Measurements from ENCODE around the gene VIL1. TPM values are rescaled to one million over a fixed set of nuclear protein-coding genes. Genes with fewer than 3 reads are reported as not detected.

The VIL1 gene
- total and polyA plus RNA-seq, 2 of the 8 experiments (the other 6 are each of a cell fraction or from before 2014, with no cell fraction given) = 6.2 to 7.0 TPM

DNA sequence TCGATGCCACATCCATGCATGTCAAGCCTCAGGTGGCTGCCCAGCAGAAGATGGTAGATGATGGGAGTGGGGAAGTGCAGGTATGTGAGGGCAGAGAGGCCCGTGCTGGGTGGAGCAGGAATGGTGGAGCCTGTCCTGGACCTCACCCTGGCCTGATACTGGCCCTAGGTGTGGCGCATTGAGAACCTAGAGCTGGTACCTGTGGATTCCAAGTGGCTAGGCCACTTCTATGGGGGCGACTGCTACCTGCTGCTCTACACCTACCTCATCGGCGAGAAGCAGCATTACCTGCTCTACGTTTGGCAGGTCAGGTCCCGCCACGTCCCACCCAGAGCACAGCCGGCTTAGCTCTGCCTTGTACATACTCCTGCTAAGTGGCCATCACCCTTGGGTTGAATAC lies 13.0 kb downstream of the VIL1 start:
- Histone ChIP-seq H2BK20ac (ENCODE audit: low read length) (no peak overlapping the region), H3K23me2 (ENCODE audit: low read depth, low read length) (no peaks in the 10 kb centered on the region), H3K27me3 (replicated peaks in 1 of 4; ENCODE audit: control insufficient read depth in 3 of 4, extremely low read depth in 1 of 4, insufficient read depth in 3 of 4, low read length in 3 of 4) (no peaks in the 10 kb centered on the region), H2AK5ac (ENCODE audit: low read depth, low read length) (no peak overlapping the region), H3K4me1 (replicated peaks in 1 of 4; ENCODE audit: control insufficient read depth in 3 of 4, insufficient read depth in 4 of 4, low read length in 3 of 4) (peaks cover 0 to 3% (median 0%) of the 10 kb centered on the region in 4 experiments; a peak in 1 of 7 replicates), H3K79me1 (ENCODE audit: low read depth, low read length) (no peaks in the 10 kb centered on the region), H3K18ac (ENCODE audit: extremely low read depth, low read length) (no peak overlapping the region), H3K14ac (ENCODE audit: insufficient read length) (no peak overlapping the region), H3K9me3 (ENCODE audit: insufficient read depth in 2 of 2, low read depth in 1 of 2, low read length in 1 of 2) (no peaks in the 10 kb centered on the region), H3K23ac (ENCODE audit: insufficient read length) (no peak overlapping the region), H3K36me3 (ENCODE audit: control insufficient read depth in 2 of 4, insufficient read depth in 4 of 4, low read length in 3 of 4) (no peaks in the 10 kb centered on the region), H3K4ac (replicated peaks; ENCODE audit: insufficient read length, low read depth, low read length) (no peak overlapping the region), H4K8ac (ENCODE audit: extremely low read depth, insufficient read depth, low read length) (no peak overlapping the region), H3K4me3 (ENCODE audit: extremely low read depth in 1 of 4, insufficient read depth in 2 of 4, low read depth in 3 of 4, low read length in 4 of 4) (no peak overlapping the region), H2BK120ac (replicated peaks; ENCODE audit: low read depth, low read length) (no peak overlapping the region), H4K91ac (replicated peaks; ENCODE audit: insufficient read length, low read length) (no peak overlapping the region), H2BK15ac (ENCODE audit: low read length) (no peak overlapping the region), H3K9ac (replicated peaks in 1 of 4; ENCODE audit: extremely low read depth in 1 of 4, low read depth in 3 of 4, low read length in 3 of 4) (no peak overlapping the region), H3K56ac (replicated peaks; ENCODE audit: insufficient read length, low read depth, low read length) (no peak overlapping the region), H3K27ac (ENCODE audit: low read depth, low read length) (no peak overlapping the region), H4K20me1 (replicated peaks in 1 of 2; ENCODE audit: control insufficient read depth in 1 of 2, insufficient read depth in 2 of 2, low read length in 2 of 2) (no peaks in the 10 kb centered on the region), H2AFZ (ENCODE audit: low read length) (no peak overlapping the region), H3K4me2 (ENCODE audit: insufficient read depth in 1 of 2, low read depth in 2 of 2, low read length in 2 of 2) (no peak overlapping the region), H3K79me2 (ENCODE audit: control insufficient read depth in 1 of 2, insufficient read depth in 2 of 2, low read length in 2 of 2) (no peaks in the 10 kb centered on the region), H2BK5ac (ENCODE audit: low read depth, low read length) (no peak overlapping the region), H2BK12ac (ENCODE audit: low read depth, low read length) (no peak overlapping the region), H4K5ac (ENCODE audit: insufficient read length, low read depth, low read length) (no peak overlapping the region)
- DNase-seq (ENCODE audit: low read depth in 1 of 2, low spot score in 2 of 2) = no peak
- ChIA-PET POLR2A (ENCODE audit: partially characterized antibody) (no interaction called here), CTCF (ENCODE audit: partially characterized antibody) (interaction anchor here (0.6 to 1.9 kb wide), 6 partner anchors 25 to 581 kb away, joined by 3 to 7 read pairs (median 5); no protein-coding TSS in a partner anchor)
- FAIRE-seq = no peak
- 95% methylated on average over 10 of the region's 10 CpGs; no CpG with 5 or more reads in 1 of the 2 experiments for whole genome bisulfite sequencing, 2 experiments (ENCODE audit: extremely low coverage in 1 of 2, insufficient coverage in 1 of 2, insufficient read length in 1 of 2, insufficient replicate concordance in 2 of 2, low coverage in 1 of 2, low lambda C conversion rate in 2 of 2, missing lambda C conversion rate in 1 of 2)
